Breast epithelium (tissue), 3 donors: ENCODE measurements around the gene PITX3.

ENCODE experiments used
- CTCF ChIP-seq, 3 donors: fragments of 450-650 bp; IDR thresholded peaks; one replicate each; pipeline ENCODE4 v1.5.1; 2016 to 2017; ENCODE audit warnings: antibody characterized with exemption in 3 of 3, mild to moderate bottlenecking in 3 of 3, moderate library complexity in 3 of 3
- POLR2AphosphoS5 ChIP-seq, 3 donors: sonication (generic); formaldehyde crosslinking; IDR thresholded peaks; one replicate each; pipeline ENCODE4 v1.6.1; 2017; ENCODE audit warnings: antibody characterized with exemption in 3 of 3

- no peak for TF ChIP-seq CTCF (IDR thresholded peaks at IDR 0.05)
- no peak for TF ChIP-seq POLR2AphosphoS5 (IDR thresholded peaks at IDR 0.05)
Observed at GRCh38 chr10:102247734-102248133, 6.4 kb upstream of the PITX3 start.
